ENCODE data around the gene KMT2E. TPM values are rescaled to one million over a fixed set of nuclear protein-coding genes. Genes with fewer than 3 reads are reported as not detected.

Gene KMT2E, protein sequence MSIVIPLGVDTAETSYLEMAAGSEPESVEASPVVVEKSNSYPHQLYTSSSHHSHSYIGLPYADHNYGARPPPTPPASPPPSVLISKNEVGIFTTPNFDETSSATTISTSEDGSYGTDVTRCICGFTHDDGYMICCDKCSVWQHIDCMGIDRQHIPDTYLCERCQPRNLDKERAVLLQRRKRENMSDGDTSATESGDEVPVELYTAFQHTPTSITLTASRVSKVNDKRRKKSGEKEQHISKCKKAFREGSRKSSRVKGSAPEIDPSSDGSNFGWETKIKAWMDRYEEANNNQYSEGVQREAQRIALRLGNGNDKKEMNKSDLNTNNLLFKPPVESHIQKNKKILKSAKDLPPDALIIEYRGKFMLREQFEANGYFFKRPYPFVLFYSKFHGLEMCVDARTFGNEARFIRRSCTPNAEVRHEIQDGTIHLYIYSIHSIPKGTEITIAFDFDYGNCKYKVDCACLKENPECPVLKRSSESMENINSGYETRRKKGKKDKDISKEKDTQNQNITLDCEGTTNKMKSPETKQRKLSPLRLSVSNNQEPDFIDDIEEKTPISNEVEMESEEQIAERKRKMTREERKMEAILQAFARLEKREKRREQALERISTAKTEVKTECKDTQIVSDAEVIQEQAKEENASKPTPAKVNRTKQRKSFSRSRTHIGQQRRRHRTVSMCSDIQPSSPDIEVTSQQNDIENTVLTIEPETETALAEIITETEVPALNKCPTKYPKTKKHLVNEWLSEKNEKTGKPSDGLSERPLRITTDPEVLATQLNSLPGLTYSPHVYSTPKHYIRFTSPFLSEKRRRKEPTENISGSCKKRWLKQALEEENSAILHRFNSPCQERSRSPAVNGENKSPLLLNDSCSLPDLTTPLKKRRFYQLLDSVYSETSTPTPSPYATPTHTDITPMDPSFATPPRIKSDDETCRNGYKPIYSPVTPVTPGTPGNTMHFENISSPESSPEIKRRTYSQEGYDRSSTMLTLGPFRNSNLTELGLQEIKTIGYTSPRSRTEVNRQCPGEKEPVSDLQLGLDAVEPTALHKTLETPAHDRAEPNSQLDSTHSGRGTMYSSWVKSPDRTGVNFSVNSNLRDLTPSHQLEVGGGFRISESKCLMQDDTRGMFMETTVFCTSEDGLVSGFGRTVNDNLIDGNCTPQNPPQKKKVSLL (N-terminal part only)
- 104 and 113 TPM in 2 replicates for total RNA-seq

DNA sequence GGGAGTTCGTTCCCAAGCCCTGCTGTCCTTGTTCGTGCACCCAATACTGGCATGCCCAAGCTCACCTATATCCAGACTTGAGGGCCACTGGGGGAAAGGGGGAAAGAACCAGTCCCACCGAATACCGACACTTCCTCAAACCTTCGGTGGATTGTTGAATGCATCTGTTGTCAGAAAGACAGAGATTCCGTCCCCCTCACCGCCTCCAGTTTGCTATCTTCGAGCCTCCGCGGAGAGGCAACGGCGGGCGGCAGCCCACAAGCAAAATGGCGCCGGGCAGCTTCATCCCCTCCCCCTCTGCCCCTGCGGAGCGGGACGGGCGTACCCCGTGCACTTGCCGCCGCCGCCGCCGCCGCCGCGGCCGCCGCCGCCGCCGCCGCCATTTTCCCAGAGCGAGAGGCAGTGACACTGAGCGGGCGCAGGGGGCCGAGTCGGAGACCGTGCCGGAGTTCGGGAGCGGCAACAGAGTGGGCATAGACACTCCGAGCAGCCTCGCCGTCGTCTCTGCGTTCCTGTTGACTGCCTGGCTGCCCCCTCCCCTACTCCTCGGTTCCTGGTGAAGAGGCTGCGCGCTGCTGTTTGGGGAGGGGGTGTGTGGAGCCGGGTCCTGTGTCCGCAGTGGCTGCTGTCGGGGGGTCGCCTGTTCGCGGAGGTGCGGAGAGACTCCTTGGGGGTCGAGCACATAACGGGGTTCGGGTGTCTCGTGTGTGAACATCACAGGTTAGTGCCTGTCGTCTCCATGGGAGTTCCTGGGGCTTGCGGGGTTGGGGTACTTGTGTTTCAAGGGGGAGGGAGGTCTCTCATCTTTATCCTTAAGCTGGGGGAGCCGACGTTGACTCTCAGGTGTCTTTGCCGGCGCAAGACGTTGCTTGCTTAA is at the start of gene KMT2E:
KMT2E (plus strand) TSS at position 390 of the 877 bp plus-strand sequence. CDS start 26,748 bp downstream, outside the sequence.

All from uterine smooth muscle cell (primary cell).